Hematopoietic multipotent progenitor cell (in vitro differentiated cells): ENCODE results near the gene AMPD3. TPM values are rescaled to one million over a fixed set of nuclear protein-coding genes. Genes with fewer than 3 reads are reported as not detected.

ENCODE experiments used
- total RNA-seq: library from RNA; depleted of rRNA; stranded (reverse); fragments of >200 nt; gene quantifications from one replicate; pipeline ENCODE4 v1.2.3, GENCODE V29; 2012

AMPD3 gene
- total RNA-seq, 1 donor = 28.0 TPM

Other genes starting within 250 kb of the AMPD3 start
- 17.0 TPM for gene SBF2, start 161.0 kb upstream of the AMPD3 start, total RNA-seq
- gene ADM, start 150.2 kb upstream of the AMPD3 start, total RNA-seq = 3.2 TPM
- gene RNF141, start 85.9 kb downstream of the AMPD3 start, total RNA-seq = 7.5 TPM
- gene LYVE1, start 113.4 kb downstream of the AMPD3 start, total RNA-seq = not detected
- gene IRAG1, start 238.5 kb downstream of the AMPD3 start, total RNA-seq = 0.27 TPM